Measurements from ENCODE around the gene CDK9.

- no peak for TF ChIP-seq POLR2A (IDR thresholded peaks at IDR 0.05)
- no peak for TF ChIP-seq CTCF (IDR thresholded peaks at IDR 0.05)
Observed at GRCh38 chr9:127806871-127807270, 21.0 kb downstream of the CDK9 start.

Measured in body of pancreas (tissue), 4 donors.